K562 (cell line): ENCODE measurements around the gene VPS41. TPM values are rescaled to one million over a fixed set of nuclear protein-coding genes. Genes with fewer than 3 reads are reported as not detected.

ENCODE experiments used
- CBX2 ChIP-seq: fragments of 200-600 bp; sonication (generic); IDR thresholded peaks from one replicate; pipeline ENCODE4 v1.6.1; 2012; ENCODE audit warnings: mild to moderate bottlenecking, low read length, inconsistent platforms; ENCODE audit not compliant: insufficient read depth, poor library complexity, severe bottlenecking
- CHD4 ChIP-seq: fragments of 200-600 bp; sonication (generic); IDR thresholded peaks from 3 replicates; pipeline ENCODE4 v1.6.1; 2012; ENCODE audit warnings: low read depth, mild to moderate bottlenecking, mixed read lengths, low read length, inconsistent platforms; ENCODE audit not compliant: insufficient read depth, insufficient replicate concordance, poor library complexity, severe bottlenecking
- HIVEP1 ChIP-seq: fragments of 250-450 bp; sonication (Bioruptor Pico); IDR thresholded peaks from 2 replicates; pipeline ENCODE4 v1.4.0; 2020; ENCODE audit warnings: mild to moderate bottlenecking
- HMGN3 ChIP-seq: IDR thresholded peaks from 2 replicates; pipeline ENCODE4 v1.6.1; 2011; ENCODE audit warnings: borderline replicate concordance, low read depth, mild to moderate bottlenecking, mixed read lengths, low read length; ENCODE audit not compliant: insufficient read length; ENCODE audit errors: extremely low read depth
- IFI16 ChIP-seq: fragments of 250-450 bp; sonication (Bioruptor Pico); IDR thresholded peaks from 2 replicates; pipeline ENCODE4 v2.1.2; 2022; ENCODE audit warnings: mild to moderate bottlenecking, inconsistent platforms
- MAFK ChIP-seq: IDR thresholded peaks from 2 replicates; pipeline ENCODE4 v1.6.1; 2011; ENCODE audit warnings: low read length, improper control_type of control experiment
- MBD1 ChIP-seq: fragments of 250-450 bp; sonication (Bioruptor Pico); IDR thresholded peaks from 2 replicates; pipeline ENCODE4 v1.8.0; 2022; ENCODE audit warnings: inconsistent platforms
- MCM5 ChIP-seq: fragments of 450-650 bp; IDR thresholded peaks from 2 replicates; pipeline ENCODE4 v1.6.1; 2016; ENCODE audit warnings: low read depth
- MYNN ChIP-seq, 2 experiments: sonication (generic); formaldehyde crosslinking in 1 of 2; IDR thresholded peaks; 2 replicates each; pipeline versions ENCODE4 v1.5.0 to v1.6.1; 2016 to 2020; ENCODE audit warnings: antibody characterized with exemption in 1 of 2, missing genetic modification reagents in 1 of 2
- RBM22 ChIP-seq: fragments of 200-400 bp; formaldehyde crosslinking; IDR thresholded peaks from 2 replicates; pipeline ENCODE4 v1.6.1; 2018; ENCODE audit warnings: low read length, low read depth; ENCODE audit not compliant: poor library complexity, severe bottlenecking
- RUNX1 ChIP-seq: sonication (generic); IDR thresholded peaks from 2 replicates; pipeline ENCODE4 v1.6.1; 2016; ENCODE audit warnings: antibody characterized with exemption, low read depth
- SNRNP70 ChIP-seq: fragments of 200-400 bp; formaldehyde crosslinking; optimal IDR thresholded peaks from 2 replicates; pipeline ENCODE3; 2017; ENCODE audit warnings: low read depth, low read length
- TCF7 ChIP-seq: sonication (generic); IDR thresholded peaks from 2 replicates; pipeline ENCODE4 v1.6.1; 2016; ENCODE audit warnings: antibody characterized with exemption, borderline replicate concordance
- TOE1 ChIP-seq, 2 experiments: fragments of 450-650 bp in 1 of 2; sonication (generic) in 1 of 2; formaldehyde crosslinking in 1 of 2; IDR thresholded peaks; 2 replicates each; pipeline versions ENCODE4 v1.7.1 to v1.8.0; 2016 to 2022; ENCODE audit warnings: borderline replicate concordance in 2 of 2, mild to moderate bottlenecking in 2 of 2, antibody characterized with exemption in 1 of 2, inconsistent platforms in 1 of 2, low read depth in 1 of 2, missing genetic modification reagents in 1 of 2, moderate library complexity in 1 of 2
- U2AF1 ChIP-seq: fragments of 200-400 bp; formaldehyde crosslinking; optimal IDR thresholded peaks from 2 replicates; pipeline ENCODE3; 2017; ENCODE audit warnings: mild to moderate bottlenecking, low read depth, low read length, moderate library complexity
- VEZF1 ChIP-seq: fragments of 200-800 bp; sonication (Bioruptor generic); IDR thresholded peaks from 2 replicates; pipeline ENCODE4 v1.6.1; 2017; ENCODE audit warnings: missing genetic modification characterization, missing compliant biosample characterization
- ZBTB43 ChIP-seq: sonication (generic); formaldehyde crosslinking; IDR thresholded peaks from 2 replicates; pipeline ENCODE4 v1.8.0; 2023; ENCODE audit warnings: mild to moderate bottlenecking, missing genetic modification reagents
- ZKSCAN1 ChIP-seq: fragments of 150-350 bp; IDR thresholded peaks from 2 replicates; pipeline ENCODE4 v1.6.1; 2016; ENCODE audit warnings: low read depth, low read length
- ZNF165 ChIP-seq: fragments of 250-450 bp; sonication (Bioruptor Pico); IDR thresholded peaks from 2 replicates; pipeline ENCODE4 v1.4.0; 2020; ENCODE audit warnings: borderline replicate concordance
- polyA plus RNA-seq, 8 experiments: library from polyadenylated mRNA; depleted of rRNA in 4 of 8; stranded (reverse) in 5 of 8; unstranded in 3 of 8; fragments of >200 nt; fragmentation: Nextera tagmentation in 2 of 8; fragmentation: Illumina TruSeq in 1 of 8; extraction: Ambion mirVana in 2 of 8; extraction: Trizol in 1 of 8; gene quantifications; 2 replicates each; pipeline versions ENCODE4 v1.2.1 to v1.2.3, GENCODE V29; 2011 to 2014; ENCODE audit warnings: inconsistent platforms in 1 of 8, missing spikeins in 1 of 8
- total RNA-seq, 7 experiments: library from RNA; depleted of rRNA in 6 of 7; stranded (reverse); fragments of >200 nt in 6 of 7; fragmentation: Illumina TruSeq in 2 of 7; extraction: Trizol in 2 of 7; gene quantifications; 2 replicates each; pipeline versions ENCODE4 v1.2.1 to v1.2.3, GENCODE V29; 2011 to 2021; ENCODE audit warnings: low replicate concordance in 1 of 7
- TF ChIP-seq, protein P1 (sequence below): fragments of 450-650 bp; IDR thresholded peaks from 2 replicates; pipeline ENCODE4 v1.6.1; 2018; ENCODE audit warnings: mild to moderate bottlenecking, low read depth; ENCODE audit not compliant: partially characterized antibody

Gene VPS41
- total and polyA plus RNA-seq, 9 of the 15 experiments (the other 6 are each of a cell fraction or from before 2014, with no cell fraction given) = 17.7 to 46.8 (median 32.1) TPM

- no peak for TF ChIP-seq ZKSCAN1
- no peak for TF ChIP-seq TCF7
- TF ChIP-seq CHD4 = no peak
- TF ChIP-seq CBX2 = no peak
- TF ChIP-seq U2AF1 = no peak
- no peak for TF ChIP-seq SNRNP70
- TF ChIP-seq MYNN (IDR thresholded peaks at IDR 0.05) = no peak
- no peak for TF ChIP-seq MYNN (CRISPR knock-in tag; IDR thresholded peaks at IDR 0.05)
- TF ChIP-seq, protein P1, sequence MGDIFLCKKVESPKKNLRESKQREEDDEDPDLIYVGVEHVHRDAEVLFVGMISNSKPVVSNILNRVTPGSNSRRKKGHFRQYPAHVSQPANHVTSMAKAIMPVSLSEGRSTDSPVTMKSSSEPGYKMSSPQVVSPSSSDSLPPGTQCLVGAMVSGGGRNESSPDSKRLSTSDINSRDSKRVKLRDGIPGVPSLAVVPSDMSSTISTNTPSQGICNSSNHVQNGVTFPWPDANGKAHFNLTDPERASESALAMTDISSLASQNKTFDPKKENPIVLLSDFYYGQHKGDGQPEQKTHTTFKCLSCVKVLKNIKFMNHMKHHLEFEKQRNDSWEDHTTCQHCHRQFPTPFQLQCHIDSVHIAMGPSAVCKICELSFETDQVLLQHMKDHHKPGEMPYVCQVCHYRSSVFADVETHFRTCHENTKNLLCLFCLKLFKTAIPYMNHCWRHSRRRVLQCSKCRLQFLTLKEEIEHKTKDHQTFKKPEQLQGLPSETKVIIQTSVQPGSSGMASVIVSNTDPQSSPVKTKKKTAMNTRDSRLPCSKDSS = no peak
- peak; percentile 88 for TF ChIP-seq TOE1 (IDR thresholded peaks at IDR 0.05; ENCODE audit: borderline replicate concordance)
- no peak for TF ChIP-seq TOE1 (CRISPR knock-in tag; IDR thresholded peaks at IDR 0.05; ENCODE audit: borderline replicate concordance, low read depth)
- no peak for TF ChIP-seq RUNX1
- no peak for TF ChIP-seq HIVEP1 (CRISPR knock-in tag)
- TF ChIP-seq MAFK = no peak
- TF ChIP-seq HMGN3 = no peak
- TF ChIP-seq ZBTB43 (CRISPR knock-in tag) = no peak
- TF ChIP-seq MBD1 = no peak
- TF ChIP-seq MCM5 = no peak
- TF ChIP-seq IFI16 (CRISPR knock-in tag) = no peak
- TF ChIP-seq VEZF1 (CRISPR knock-in tag) = no peak
- TF ChIP-seq RBM22 = no peak
- TF ChIP-seq ZNF165 (CRISPR knock-in tag) = no peak
Observed at GRCh38 chr7:38908759-38909335, at the start of gene VPS41 (continued).
